ENCODE results near the gene RAB4A. TPM values are rescaled to one million over a fixed set of nuclear protein-coding genes. Genes with fewer than 3 reads are reported as not detected.

Gene RAB4A
- total and polyA plus RNA-seq, 2 of the 8 experiments (the other 6 are each of a cell fraction or from before 2014, with no cell fraction given), result 13.3 to 68.8 TPM

GRCh38 chr1:229349463-229350385 lies 78.8 kb downstream of the RAB4A start (continued):
- TF ChIP-seq, protein P1, sequence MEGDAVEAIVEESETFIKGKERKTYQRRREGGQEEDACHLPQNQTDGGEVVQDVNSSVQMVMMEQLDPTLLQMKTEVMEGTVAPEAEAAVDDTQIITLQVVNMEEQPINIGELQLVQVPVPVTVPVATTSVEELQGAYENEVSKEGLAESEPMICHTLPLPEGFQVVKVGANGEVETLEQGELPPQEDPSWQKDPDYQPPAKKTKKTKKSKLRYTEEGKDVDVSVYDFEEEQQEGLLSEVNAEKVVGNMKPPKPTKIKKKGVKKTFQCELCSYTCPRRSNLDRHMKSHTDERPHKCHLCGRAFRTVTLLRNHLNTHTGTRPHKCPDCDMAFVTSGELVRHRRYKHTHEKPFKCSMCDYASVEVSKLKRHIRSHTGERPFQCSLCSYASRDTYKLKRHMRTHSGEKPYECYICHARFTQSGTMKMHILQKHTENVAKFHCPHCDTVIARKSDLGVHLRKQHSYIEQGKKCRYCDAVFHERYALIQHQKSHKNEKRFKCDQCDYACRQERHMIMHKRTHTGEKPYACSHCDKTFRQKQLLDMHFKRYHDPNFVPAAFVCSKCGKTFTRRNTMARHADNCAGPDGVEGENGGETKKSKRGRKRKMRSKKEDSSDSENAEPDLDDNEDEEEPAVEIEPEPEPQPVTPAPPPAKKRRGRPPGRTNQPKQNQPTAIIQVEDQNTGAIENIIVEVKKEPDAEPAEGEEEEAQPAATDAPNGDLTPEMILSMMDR (IDR thresholded peaks at IDR 0.05; ENCODE audit: control extremely low read depth in 1 of 3, insufficient read depth in 1 of 3, low read depth in 1 of 3, low read length in 3 of 3), result no peak
- TF ChIP-seq RNF2 (IDR thresholded peaks at IDR 0.05; ENCODE audit: borderline replicate concordance, low read depth, low read length, missing control alignments, poor library complexity, severe bottlenecking) (no peak), FOSL1 (IDR thresholded peaks at IDR 0.05; ENCODE audit: insufficient read depth, low read depth, low read length) (no peak), TBP (IDR thresholded peaks at IDR 0.05; ENCODE audit: low read depth, low read length) (no peak), RXRA (IDR thresholded peaks at IDR 0.05; ENCODE audit: insufficient read depth, low read depth, low read length) (no peak), CREB1 (IDR thresholded peaks at IDR 0.05) (no peak), SIX5 (IDR thresholded peaks at IDR 0.05; ENCODE audit: low read depth, low read length) (no peak), CBX8 (IDR thresholded peaks at IDR 0.05; ENCODE audit: borderline replicate concordance, low read depth, low read length) (no peak)
